Measurements from ENCODE around the gene TMEM74B. TPM values are rescaled to one million over a fixed set of nuclear protein-coding genes. Genes with fewer than 3 reads are reported as not detected.

The TMEM74B gene
- total and polyA plus RNA-seq, 2 of the 8 experiments (the other 6 are each of a cell fraction or from before 2014, with no cell fraction given), result 4.0 to 6.4 TPM

DNA sequence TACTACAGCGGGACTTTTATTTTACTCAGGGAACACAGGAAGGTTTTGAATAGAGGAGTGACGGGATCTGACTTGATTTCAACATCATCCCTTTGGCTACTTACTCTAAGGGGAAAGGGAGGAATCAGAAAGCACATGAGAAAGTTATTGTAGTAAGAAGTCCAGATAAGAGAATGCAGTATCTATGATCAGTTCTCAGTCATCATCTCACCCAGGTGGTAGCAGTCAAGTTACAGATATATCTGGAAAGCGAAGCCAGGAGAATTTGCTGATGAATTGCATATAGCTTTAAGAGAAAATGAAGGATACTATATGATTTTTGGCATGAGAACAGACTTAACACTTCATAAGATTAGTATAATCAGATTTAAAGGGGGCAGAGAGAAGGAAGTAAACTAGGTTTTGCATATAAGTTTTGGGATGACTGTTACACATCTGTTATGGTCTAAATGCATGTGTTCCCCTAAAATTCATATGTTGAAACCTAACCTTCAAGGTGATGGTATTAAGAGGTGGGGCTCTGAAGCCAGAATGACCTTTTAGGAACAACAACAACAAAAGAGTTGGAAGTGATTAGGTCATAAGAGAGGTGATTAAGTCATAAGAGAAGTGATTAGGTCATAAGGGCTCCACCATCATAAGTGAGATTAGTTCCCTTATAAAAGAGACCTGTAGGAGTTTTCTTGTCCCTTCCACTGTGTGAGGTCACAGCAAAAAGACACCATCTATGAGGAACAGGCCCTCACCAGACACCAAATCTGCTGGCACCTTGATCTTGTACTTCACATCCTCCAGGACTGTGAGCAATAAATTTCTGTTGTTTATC lies 47.7 kb upstream of the TMEM74B start (continued):
- TF ChIP-seq GTF2F1 (IDR thresholded peaks at IDR 0.05; ENCODE audit: borderline replicate concordance, low read depth, low read length) (no peak), ZNF274 (IDR thresholded peaks at IDR 0.05; ENCODE audit: borderline replicate concordance, extremely low read depth, low read length) (no peak), NANOG (IDR thresholded peaks at IDR 0.05; ENCODE audit: insufficient read depth, low read depth, low read length, poor library complexity, severe bottlenecking) (no peak), RXRA (IDR thresholded peaks at IDR 0.05; ENCODE audit: insufficient read depth, low read depth, low read length) (no peak)
- TF ChIP-seq, protein P1, sequence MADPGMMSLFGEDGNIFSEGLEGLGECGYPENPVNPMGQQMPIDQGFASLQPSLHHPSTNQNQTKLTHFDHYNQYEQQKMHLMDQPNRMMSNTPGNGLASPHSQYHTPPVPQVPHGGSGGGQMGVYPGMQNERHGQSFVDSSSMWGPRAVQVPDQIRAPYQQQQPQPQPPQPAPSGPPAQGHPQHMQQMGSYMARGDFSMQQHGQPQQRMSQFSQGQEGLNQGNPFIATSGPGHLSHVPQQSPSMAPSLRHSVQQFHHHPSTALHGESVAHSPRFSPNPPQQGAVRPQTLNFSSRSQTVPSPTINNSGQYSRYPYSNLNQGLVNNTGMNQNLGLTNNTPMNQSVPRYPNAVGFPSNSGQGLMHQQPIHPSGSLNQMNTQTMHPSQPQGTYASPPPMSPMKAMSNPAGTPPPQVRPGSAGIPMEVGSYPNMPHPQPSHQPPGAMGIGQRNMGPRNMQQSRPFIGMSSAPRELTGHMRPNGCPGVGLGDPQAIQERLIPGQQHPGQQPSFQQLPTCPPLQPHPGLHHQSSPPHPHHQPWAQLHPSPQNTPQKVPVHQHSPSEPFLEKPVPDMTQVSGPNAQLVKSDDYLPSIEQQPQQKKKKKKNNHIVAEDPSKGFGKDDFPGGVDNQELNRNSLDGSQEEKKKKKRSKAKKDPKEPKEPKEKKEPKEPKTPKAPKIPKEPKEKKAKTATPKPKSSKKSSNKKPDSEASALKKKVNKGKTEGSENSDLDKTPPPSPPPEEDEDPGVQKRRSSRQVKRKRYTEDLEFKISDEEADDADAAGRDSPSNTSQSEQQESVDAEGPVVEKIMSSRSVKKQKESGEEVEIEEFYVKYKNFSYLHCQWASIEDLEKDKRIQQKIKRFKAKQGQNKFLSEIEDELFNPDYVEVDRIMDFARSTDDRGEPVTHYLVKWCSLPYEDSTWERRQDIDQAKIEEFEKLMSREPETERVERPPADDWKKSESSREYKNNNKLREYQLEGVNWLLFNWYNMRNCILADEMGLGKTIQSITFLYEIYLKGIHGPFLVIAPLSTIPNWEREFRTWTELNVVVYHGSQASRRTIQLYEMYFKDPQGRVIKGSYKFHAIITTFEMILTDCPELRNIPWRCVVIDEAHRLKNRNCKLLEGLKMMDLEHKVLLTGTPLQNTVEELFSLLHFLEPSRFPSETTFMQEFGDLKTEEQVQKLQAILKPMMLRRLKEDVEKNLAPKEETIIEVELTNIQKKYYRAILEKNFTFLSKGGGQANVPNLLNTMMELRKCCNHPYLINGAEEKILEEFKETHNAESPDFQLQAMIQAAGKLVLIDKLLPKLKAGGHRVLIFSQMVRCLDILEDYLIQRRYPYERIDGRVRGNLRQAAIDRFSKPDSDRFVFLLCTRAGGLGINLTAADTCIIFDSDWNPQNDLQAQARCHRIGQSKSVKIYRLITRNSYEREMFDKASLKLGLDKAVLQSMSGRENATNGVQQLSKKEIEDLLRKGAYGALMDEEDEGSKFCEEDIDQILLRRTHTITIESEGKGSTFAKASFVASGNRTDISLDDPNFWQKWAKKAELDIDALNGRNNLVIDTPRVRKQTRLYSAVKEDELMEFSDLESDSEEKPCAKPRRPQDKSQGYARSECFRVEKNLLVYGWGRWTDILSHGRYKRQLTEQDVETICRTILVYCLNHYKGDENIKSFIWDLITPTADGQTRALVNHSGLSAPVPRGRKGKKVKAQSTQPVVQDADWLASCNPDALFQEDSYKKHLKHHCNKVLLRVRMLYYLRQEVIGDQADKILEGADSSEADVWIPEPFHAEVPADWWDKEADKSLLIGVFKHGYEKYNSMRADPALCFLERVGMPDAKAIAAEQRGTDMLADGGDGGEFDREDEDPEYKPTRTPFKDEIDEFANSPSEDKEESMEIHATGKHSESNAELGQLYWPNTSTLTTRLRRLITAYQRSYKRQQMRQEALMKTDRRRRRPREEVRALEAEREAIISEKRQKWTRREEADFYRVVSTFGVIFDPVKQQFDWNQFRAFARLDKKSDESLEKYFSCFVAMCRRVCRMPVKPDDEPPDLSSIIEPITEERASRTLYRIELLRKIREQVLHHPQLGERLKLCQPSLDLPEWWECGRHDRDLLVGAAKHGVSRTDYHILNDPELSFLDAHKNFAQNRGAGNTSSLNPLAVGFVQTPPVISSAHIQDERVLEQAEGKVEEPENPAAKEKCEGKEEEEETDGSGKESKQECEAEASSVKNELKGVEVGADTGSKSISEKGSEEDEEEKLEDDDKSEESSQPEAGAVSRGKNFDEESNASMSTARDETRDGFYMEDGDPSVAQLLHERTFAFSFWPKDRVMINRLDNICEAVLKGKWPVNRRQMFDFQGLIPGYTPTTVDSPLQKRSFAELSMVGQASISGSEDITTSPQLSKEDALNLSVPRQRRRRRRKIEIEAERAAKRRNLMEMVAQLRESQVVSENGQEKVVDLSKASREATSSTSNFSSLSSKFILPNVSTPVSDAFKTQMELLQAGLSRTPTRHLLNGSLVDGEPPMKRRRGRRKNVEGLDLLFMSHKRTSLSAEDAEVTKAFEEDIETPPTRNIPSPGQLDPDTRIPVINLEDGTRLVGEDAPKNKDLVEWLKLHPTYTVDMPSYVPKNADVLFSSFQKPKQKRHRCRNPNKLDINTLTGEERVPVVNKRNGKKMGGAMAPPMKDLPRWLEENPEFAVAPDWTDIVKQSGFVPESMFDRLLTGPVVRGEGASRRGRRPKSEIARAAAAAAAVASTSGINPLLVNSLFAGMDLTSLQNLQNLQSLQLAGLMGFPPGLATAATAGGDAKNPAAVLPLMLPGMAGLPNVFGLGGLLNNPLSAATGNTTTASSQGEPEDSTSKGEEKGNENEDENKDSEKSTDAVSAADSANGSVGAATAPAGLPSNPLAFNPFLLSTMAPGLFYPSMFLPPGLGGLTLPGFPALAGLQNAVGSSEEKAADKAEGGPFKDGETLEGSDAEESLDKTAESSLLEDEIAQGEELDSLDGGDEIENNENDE (IDR thresholded peaks at IDR 0.05; ENCODE audit: insufficient replicate concordance, low read length), result no peak
- TF ChIP-seq, protein P2, sequence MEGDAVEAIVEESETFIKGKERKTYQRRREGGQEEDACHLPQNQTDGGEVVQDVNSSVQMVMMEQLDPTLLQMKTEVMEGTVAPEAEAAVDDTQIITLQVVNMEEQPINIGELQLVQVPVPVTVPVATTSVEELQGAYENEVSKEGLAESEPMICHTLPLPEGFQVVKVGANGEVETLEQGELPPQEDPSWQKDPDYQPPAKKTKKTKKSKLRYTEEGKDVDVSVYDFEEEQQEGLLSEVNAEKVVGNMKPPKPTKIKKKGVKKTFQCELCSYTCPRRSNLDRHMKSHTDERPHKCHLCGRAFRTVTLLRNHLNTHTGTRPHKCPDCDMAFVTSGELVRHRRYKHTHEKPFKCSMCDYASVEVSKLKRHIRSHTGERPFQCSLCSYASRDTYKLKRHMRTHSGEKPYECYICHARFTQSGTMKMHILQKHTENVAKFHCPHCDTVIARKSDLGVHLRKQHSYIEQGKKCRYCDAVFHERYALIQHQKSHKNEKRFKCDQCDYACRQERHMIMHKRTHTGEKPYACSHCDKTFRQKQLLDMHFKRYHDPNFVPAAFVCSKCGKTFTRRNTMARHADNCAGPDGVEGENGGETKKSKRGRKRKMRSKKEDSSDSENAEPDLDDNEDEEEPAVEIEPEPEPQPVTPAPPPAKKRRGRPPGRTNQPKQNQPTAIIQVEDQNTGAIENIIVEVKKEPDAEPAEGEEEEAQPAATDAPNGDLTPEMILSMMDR (IDR thresholded peaks at IDR 0.05; ENCODE audit: control extremely low read depth in 1 of 3, insufficient read depth in 1 of 3, low read depth in 1 of 3, low read length in 3 of 3), result no peak
